Glutamatergic neuron (in vitro differentiated cells): ENCODE measurements around the gene MACROD2. TPM values are rescaled to one million over a fixed set of nuclear protein-coding genes. Genes with fewer than 3 reads are reported as not detected.

Experiments used
- DNase-seq: peaks from one replicate; pipeline ENCODE4 v3.0.0; 2022
- H3K27ac Mint-ChIP-seq: one replicate; pipeline ENCODE4 v1.8.0; 2020; ENCODE audit warnings: mild to moderate bottlenecking, mixed read lengths, inconsistent platforms; ENCODE audit not compliant: unreplicated experiment
- H3K27me3 Mint-ChIP-seq: one replicate; pipeline ENCODE4 v1.8.0; 2020; ENCODE audit warnings: mild to moderate bottlenecking, moderate library complexity, mixed read lengths, inconsistent platforms; ENCODE audit not compliant: unreplicated experiment
- H3K36me3 Mint-ChIP-seq: one replicate; pipeline ENCODE4 v1.8.0; 2020; ENCODE audit warnings: mild to moderate bottlenecking, mixed read lengths, inconsistent platforms; ENCODE audit not compliant: unreplicated experiment
- H3K4me1 Mint-ChIP-seq: one replicate; pipeline ENCODE4 v1.8.0; 2020; ENCODE audit warnings: mild to moderate bottlenecking, low read depth, mixed read lengths, inconsistent platforms; ENCODE audit not compliant: unreplicated experiment
- H3K4me3 Mint-ChIP-seq: one replicate; pipeline ENCODE4 v1.8.0; 2020; ENCODE audit warnings: mild to moderate bottlenecking, mixed read lengths, inconsistent platforms; ENCODE audit not compliant: unreplicated experiment
- H3K9me3 Mint-ChIP-seq: one replicate; pipeline ENCODE4 v1.8.0; 2020; ENCODE audit warnings: mild to moderate bottlenecking, moderate library complexity, mixed read lengths, inconsistent platforms; ENCODE audit not compliant: unreplicated experiment
- total RNA-seq: library from RNA; stranded (reverse); fragmentation: NEBNext Ultra II Directional; extraction: Animal tissue kit (Norgen Biotek cat#: 25700); gene quantifications from one replicate; pipeline ENCODE4 v1.2.1, GENCODE V29; 2021; ENCODE audit not compliant: unreplicated experiment
- TF ChIP-seq, protein P1 (sequence below): fragments of 200-600 bp; sonication (generic); IDR thresholded peaks from one replicate; pipeline ENCODE4 v1.5.0; 2021; ENCODE audit not compliant: partially characterized antibody, unreplicated experiment

The MACROD2 gene
- total RNA-seq, 1 donor from 2014 or later, result 8.7 TPM

GRCh38 chr20:14984768-14985622 is 989.7 kb downstream of the MACROD2 start:
- Mint-ChIP-seq H3K4me3 (no peak overlapping the region), H3K9me3 (peaks cover 5% of the 10 kb centered on the region), H3K36me3 (peaks cover 15% of the 10 kb centered on the region), H3K4me1 (no peaks in the 10 kb centered on the region), H3K27ac (no peak overlapping the region), H3K27me3 (no peaks in the 10 kb centered on the region)
- TF ChIP-seq, protein P1, sequence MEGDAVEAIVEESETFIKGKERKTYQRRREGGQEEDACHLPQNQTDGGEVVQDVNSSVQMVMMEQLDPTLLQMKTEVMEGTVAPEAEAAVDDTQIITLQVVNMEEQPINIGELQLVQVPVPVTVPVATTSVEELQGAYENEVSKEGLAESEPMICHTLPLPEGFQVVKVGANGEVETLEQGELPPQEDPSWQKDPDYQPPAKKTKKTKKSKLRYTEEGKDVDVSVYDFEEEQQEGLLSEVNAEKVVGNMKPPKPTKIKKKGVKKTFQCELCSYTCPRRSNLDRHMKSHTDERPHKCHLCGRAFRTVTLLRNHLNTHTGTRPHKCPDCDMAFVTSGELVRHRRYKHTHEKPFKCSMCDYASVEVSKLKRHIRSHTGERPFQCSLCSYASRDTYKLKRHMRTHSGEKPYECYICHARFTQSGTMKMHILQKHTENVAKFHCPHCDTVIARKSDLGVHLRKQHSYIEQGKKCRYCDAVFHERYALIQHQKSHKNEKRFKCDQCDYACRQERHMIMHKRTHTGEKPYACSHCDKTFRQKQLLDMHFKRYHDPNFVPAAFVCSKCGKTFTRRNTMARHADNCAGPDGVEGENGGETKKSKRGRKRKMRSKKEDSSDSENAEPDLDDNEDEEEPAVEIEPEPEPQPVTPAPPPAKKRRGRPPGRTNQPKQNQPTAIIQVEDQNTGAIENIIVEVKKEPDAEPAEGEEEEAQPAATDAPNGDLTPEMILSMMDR, result no peak
- DNase-seq, result no peak

DNA sequence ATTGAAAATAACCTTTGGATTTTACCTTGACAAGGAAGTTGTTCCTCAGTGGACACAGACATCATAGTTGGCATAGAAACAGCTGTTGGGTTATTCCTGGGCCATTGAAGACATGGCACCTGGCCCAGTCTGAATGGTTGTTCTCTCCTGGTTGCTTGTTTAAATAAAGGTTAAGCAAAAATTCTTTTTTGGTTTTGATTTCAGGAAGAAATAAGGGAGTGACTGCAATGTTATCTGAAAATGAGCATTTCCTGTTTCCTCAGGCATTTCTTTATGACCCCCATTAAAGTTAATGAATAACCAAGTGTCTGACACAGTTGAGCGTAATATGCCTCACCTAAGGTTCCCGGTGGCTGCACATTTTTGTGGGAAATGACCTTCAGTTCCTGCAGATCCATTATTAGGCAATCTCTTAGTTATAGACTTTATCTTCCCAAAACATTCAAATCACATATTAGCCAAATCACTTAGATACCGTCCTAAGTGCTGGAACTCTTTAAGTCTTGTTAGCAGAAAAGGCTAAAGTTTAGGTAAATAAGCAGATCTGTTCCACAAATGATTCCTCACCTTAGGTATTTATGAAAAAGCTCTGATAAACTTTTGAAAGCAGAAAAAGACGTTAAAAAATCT is 990.8 kb downstream of the MACROD2 start:
- Mint-ChIP-seq H3K4me3 (no peak overlapping the region), H3K36me3 (peaks cover 15% of the 10 kb centered on the region), H3K9me3 (peaks cover 3% of the 10 kb centered on the region), H3K27me3 (no peaks in the 10 kb centered on the region), H3K4me1 (no peaks in the 10 kb centered on the region), H3K27ac (no peak overlapping the region)
- TF ChIP-seq, protein P1, result no peak
- DNase-seq, result no peak

- Mint-ChIP-seq H3K36me3 (peaks cover 12% of the 10 kb centered on the region), H3K27me3 (no peaks in the 10 kb centered on the region)
Measured at GRCh38 chr20:14986656-14987055, 991.3 kb downstream of the MACROD2 start.

GRCh38 chr20:14989535-14990290 is 994.4 kb downstream of the MACROD2 start:
- DNase-seq, result no peak
- no peaks in the 10 kb centered on the region for H3K36me3 Mint-ChIP-seq
- H3K9me3 Mint-ChIP-seq, result no peaks in the 10 kb centered on the region
- TF ChIP-seq, protein P1, result no peak
- no peak overlapping the region for H3K27ac Mint-ChIP-seq
- no peaks in the 10 kb centered on the region for H3K27me3 Mint-ChIP-seq
- H3K4me3 Mint-ChIP-seq, result no peak overlapping the region
- no peaks in the 10 kb centered on the region for H3K4me1 Mint-ChIP-seq

More at GRCh38 chr20:14986656-14987055, 991.3 kb downstream of the MACROD2 start:
- no peak overlapping the region for H3K27ac Mint-ChIP-seq
- H3K4me1 Mint-ChIP-seq, result no peaks in the 10 kb centered on the region
- TF ChIP-seq, protein P1, result no peak
- no peak overlapping the region for H3K4me3 Mint-ChIP-seq
- no peak for DNase-seq
- peaks cover 3% of the 10 kb centered on the region for H3K9me3 Mint-ChIP-seq
